Natural killer cell (primary cell): ENCODE measurements around the gene SNX5. TPM values are rescaled to one million over a fixed set of nuclear protein-coding genes. Genes with fewer than 3 reads are reported as not detected.

ENCODE experiments used
- ATAC-seq, 3 donors: fragments of 150-1000 bp in 2 of 3; fragments of 200-7000 bp in 1 of 3; cut with Tn5 transposase; 1 replicate in 1 of 3; 2 replicates in 2 of 3; pipeline ENCODE4 v1.10.0; 2021; ENCODE audit warnings: mild to moderate bottlenecking in 2 of 3, moderate library complexity in 2 of 3
- DNase-seq, 2 donors: peaks; one replicate each; pipeline versions ENCODE4 v3.0.0 to v3.0.0-alpha.2; 2013 to 2021; ENCODE audit warnings: mixed read lengths in 1 of 2
- H3K27ac ChIP-seq: one replicate; pipeline ENCODE4 v1.5.1; 2013; ENCODE audit warnings: mild to moderate bottlenecking, low read length
- H3K27me3 ChIP-seq: one replicate; pipeline ENCODE4 v1.6.1; 2013; ENCODE audit warnings: low read length; ENCODE audit not compliant: control insufficient read depth, insufficient read depth
- H3K36me3 ChIP-seq: one replicate; pipeline ENCODE4 v1.6.1; 2013; ENCODE audit warnings: low read length; ENCODE audit not compliant: control insufficient read depth, insufficient read depth
- H3K4me1 ChIP-seq: one replicate; pipeline ENCODE4 v1.6.1; 2013; ENCODE audit warnings: low read length; ENCODE audit not compliant: control insufficient read depth, insufficient read depth
- H3K4me3 ChIP-seq: one replicate; pipeline ENCODE4 v1.5.1; 2013; ENCODE audit warnings: low read length
- H3K9me3 ChIP-seq: one replicate; pipeline ENCODE4 v1.6.1; 2013; ENCODE audit warnings: low read length; ENCODE audit not compliant: control insufficient read depth, insufficient read depth
- H3K27ac Mint-ChIP-seq, 2 donors: one replicate each; pipeline ENCODE4 v1.8.0; 2022; ENCODE audit warnings: mild to moderate bottlenecking in 2 of 2, mixed read lengths in 2 of 2, moderate library complexity in 1 of 2
- H3K27me3 Mint-ChIP-seq, 2 donors: one replicate each; pipeline ENCODE4 v1.8.0; 2022; ENCODE audit warnings: low read depth in 2 of 2, mixed read lengths in 2 of 2
- H3K36me3 Mint-ChIP-seq: one replicate; pipeline ENCODE4 v1.8.0; 2022; ENCODE audit warnings: mixed read lengths
- H3K4me1 Mint-ChIP-seq, 2 donors: one replicate each; pipeline ENCODE4 v1.8.0; 2022; ENCODE audit warnings: mixed read lengths in 2 of 2
- H3K4me3 Mint-ChIP-seq: one replicate; pipeline ENCODE4 v1.8.0; 2022; ENCODE audit warnings: mild to moderate bottlenecking, moderate library complexity, mixed read lengths
- H3K9me3 Mint-ChIP-seq, 2 donors: one replicate each; pipeline ENCODE4 v1.8.0; 2022; ENCODE audit warnings: mixed read lengths in 2 of 2
- WGBS: methylation state at CpG from one replicate; pipeline ENCODE4 v1.1.7; 2013; ENCODE audit warnings: missing lambda C conversion rate; ENCODE audit not compliant: insufficient coverage; 5-methylcytosine and 5-hydroxymethylcytosine counted together
- intact Hi-C: fragments of 100-400 bp; cut with micrococcal nuclease; formaldehyde crosslinking; loops from one replicate; pipeline ENCODE4 v1.14.2; 2022
- total RNA-seq, 4 donors: library from RNA; stranded (reverse); fragments of 120-200 nt in 1 of 4; gene quantifications; one replicate each; pipeline versions ENCODE4 v1.2.3 to v1.2.4, GENCODE V29; 2013 to 2022
- TF ChIP-seq, protein P1 (sequence below): fragments of 200-600 bp; IDR thresholded peaks from one replicate; pipeline ENCODE4 v1.8.0; 2022; ENCODE audit warnings: antibody characterized with exemption

Gene SNX5
- total RNA-seq, 3 donors from 2014 or later (not counting 1 experiment from before 2014, with no cell fraction given): 62.3 to 85.4 (median 72.1) TPM

DNA sequence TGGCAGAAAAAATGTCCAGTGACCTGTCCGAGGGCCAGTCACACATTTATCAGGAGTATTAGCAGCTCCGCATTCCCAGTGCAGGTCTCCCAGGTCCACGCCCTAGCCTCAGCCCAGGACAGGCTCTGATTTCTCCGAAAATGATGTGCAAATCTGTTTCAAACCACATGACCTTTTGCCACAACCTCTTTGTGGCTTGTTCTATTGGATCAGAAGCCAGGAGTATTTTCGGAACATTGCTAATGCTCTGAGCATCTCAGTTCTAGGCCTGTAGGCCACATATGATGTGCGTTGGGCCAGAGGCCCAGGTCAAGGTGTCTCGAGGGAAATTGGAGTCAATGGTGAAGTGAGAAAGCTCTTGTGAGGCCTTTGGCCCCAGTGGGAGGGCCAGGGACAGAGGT is 40.4 kb downstream of the SNX5 start:
- no peak overlapping the region for H3K27ac Mint-ChIP-seq
- no peaks in the 10 kb centered on the region for H3K27me3 ChIP-seq
- H3K9me3 Mint-ChIP-seq: no peaks in the 10 kb centered on the region
- no peaks in the 10 kb centered on the region for H3K36me3 Mint-ChIP-seq
- DNase-seq: no peak
- H3K36me3 ChIP-seq: no peaks in the 10 kb centered on the region
- H3K27me3 Mint-ChIP-seq: no peaks in the 10 kb centered on the region
- H3K4me3 ChIP-seq: no peak overlapping the region
- TF ChIP-seq, protein P1, sequence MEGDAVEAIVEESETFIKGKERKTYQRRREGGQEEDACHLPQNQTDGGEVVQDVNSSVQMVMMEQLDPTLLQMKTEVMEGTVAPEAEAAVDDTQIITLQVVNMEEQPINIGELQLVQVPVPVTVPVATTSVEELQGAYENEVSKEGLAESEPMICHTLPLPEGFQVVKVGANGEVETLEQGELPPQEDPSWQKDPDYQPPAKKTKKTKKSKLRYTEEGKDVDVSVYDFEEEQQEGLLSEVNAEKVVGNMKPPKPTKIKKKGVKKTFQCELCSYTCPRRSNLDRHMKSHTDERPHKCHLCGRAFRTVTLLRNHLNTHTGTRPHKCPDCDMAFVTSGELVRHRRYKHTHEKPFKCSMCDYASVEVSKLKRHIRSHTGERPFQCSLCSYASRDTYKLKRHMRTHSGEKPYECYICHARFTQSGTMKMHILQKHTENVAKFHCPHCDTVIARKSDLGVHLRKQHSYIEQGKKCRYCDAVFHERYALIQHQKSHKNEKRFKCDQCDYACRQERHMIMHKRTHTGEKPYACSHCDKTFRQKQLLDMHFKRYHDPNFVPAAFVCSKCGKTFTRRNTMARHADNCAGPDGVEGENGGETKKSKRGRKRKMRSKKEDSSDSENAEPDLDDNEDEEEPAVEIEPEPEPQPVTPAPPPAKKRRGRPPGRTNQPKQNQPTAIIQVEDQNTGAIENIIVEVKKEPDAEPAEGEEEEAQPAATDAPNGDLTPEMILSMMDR: no peak
- 86% methylated on average over 7 of the region's 7 CpGs for WGBS
- intact Hi-C loops: no loop called here
- no peaks in the 10 kb centered on the region for H3K9me3 ChIP-seq
- no peak overlapping the region for H3K4me3 Mint-ChIP-seq
- H3K4me1 ChIP-seq: no peaks in the 10 kb centered on the region
- no peak overlapping the region for H3K27ac ChIP-seq
- ATAC-seq: no peak
- no peaks in the 10 kb centered on the region for H3K4me1 Mint-ChIP-seq

DNA sequence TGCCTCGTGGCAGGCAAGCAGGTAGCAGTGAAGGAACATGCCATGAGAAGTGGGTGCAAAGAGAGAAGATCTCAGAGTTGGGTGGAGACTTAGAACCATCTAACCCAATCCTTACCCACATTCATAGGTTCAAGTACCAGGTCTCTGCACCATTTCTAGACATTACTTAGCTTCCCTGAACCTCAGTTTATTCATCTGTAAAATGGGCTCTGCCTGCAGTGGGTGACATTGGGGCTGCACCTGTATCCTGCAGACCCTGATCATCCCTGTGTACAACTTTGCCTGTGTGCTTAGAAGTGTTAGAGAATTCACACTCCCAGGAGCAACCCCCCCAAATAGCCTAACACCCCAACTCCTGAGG is 42.7 kb downstream of the SNX5 start:
- WGBS: 80% methylated on average over 1 of the region's 1 CpG
- no peak for DNase-seq
- no peaks in the 10 kb centered on the region for H3K9me3 Mint-ChIP-seq
- no peaks in the 10 kb centered on the region for H3K9me3 ChIP-seq
- H3K4me1 ChIP-seq: no peaks in the 10 kb centered on the region
- TF ChIP-seq, protein P1: no peak
- no peaks in the 10 kb centered on the region for H3K36me3 Mint-ChIP-seq
- no peaks in the 10 kb centered on the region for H3K27me3 ChIP-seq
- no peak overlapping the region for H3K4me3 ChIP-seq
- no peak overlapping the region for H3K4me3 Mint-ChIP-seq
- H3K27ac ChIP-seq: no peak overlapping the region
- no peak overlapping the region for H3K27ac Mint-ChIP-seq
- no peak for ATAC-seq
- intact Hi-C loops: no loop called here
- no peaks in the 10 kb centered on the region for H3K36me3 ChIP-seq
- H3K27me3 Mint-ChIP-seq: no peaks in the 10 kb centered on the region
- no peaks in the 10 kb centered on the region for H3K4me1 Mint-ChIP-seq

DNA sequence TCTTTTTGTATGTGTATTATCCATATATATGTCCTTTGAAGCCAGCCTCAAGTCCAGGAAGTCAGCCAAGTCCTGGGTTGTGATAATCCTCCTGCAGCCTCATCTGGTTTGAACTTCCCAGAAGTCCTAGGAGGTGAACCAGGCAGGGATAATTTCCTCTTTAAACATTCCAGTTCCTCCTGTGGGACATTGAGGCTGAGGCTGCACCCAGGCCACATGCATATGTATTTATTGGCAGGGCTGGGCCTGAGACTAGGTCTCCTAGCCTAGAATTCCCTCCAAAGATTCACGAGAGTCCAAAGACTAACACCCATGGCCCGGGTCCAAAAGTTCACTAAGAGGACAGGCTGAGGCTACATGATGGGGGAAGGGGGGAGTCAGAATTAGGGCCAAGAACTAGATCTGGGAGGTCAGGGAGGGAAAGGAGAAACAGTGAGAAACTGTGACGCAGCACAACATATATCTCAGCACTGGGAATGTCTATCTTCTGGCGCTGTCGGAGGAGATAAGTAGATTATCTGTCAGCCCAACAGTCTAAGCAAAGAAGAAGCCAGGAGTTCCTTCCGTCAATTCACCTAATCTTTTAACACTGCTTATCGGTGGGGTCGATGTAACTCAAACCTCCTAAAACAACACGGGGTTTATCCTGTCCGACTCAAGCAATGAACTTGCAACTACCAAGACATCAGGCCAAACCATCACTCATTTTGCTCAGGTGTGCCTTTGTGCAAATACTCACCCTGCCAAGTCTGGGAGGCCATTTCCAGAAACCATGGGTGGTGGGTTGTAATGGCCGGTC is 43.3 kb downstream of the SNX5 start:
- Mint-ChIP-seq H3K4me1 (no peaks in the 10 kb centered on the region), H3K27ac (no peak overlapping the region), H3K36me3 (no peaks in the 10 kb centered on the region), H3K4me3 (no peak overlapping the region), H3K27me3 (no peaks in the 10 kb centered on the region), H3K9me3 (no peaks in the 10 kb centered on the region)
- TF ChIP-seq, protein P1: no peak
- intact Hi-C loops: no loop called here
- H3K27me3 ChIP-seq: no peaks in the 10 kb centered on the region
- ATAC-seq (no peak), DNase-seq (no peak)
- H3K9me3 ChIP-seq: no peaks in the 10 kb centered on the region
- H3K4me1 ChIP-seq: no peaks in the 10 kb centered on the region
- H3K27ac ChIP-seq: no peak overlapping the region
- no peaks in the 10 kb centered on the region for H3K36me3 ChIP-seq
- H3K4me3 ChIP-seq: no peak overlapping the region
- 94% methylated on average over 11 of the region's 11 CpGs for WGBS

DNA sequence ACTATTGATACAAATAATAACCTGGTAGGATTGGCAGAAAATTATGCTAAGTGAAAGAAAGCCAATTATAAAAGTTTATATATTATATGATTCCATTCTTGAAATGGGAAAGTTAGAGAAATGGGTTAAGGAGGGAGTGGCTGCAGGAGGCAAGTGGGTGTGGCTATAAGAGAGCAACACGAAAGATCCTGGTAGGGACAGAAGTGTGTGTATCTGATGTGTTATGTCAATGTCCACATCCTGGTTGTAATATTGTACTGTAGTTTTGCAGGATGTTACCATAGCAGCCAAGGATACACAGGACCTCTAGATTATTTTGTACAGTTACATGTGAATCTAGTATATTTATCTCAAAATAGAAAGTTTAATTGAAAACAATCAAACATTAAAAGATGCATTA is 46.8 kb downstream of the SNX5 start:
- DNase-seq (no peak), ATAC-seq (no peak)
- no peaks in the 10 kb centered on the region for H3K36me3 Mint-ChIP-seq
- H3K4me1 Mint-ChIP-seq: no peaks in the 10 kb centered on the region
- Histone ChIP-seq H3K27ac (no peak overlapping the region), H3K4me1 (no peaks in the 10 kb centered on the region), H3K9me3 (no peaks in the 10 kb centered on the region), H3K36me3 (no peaks in the 10 kb centered on the region), H3K4me3 (no peak overlapping the region), H3K27me3 (no peaks in the 10 kb centered on the region)
- 33% methylated on average over 1 of the region's 1 CpG for WGBS
- intact Hi-C loops: no loop called here
- H3K27me3 Mint-ChIP-seq: peaks cover 3 to 8% of the 10 kb centered on the region in 2 donors
- no peak overlapping the region for H3K27ac Mint-ChIP-seq
- H3K4me3 Mint-ChIP-seq: no peak overlapping the region
- TF ChIP-seq, protein P1: no peak
- no peaks in the 10 kb centered on the region for H3K9me3 Mint-ChIP-seq
